Ovary (tissue), 3 donors: ENCODE results near the gene ATRNL1.

Experiments
- CTCF ChIP-seq, 3 donors: fragments of 450-650 bp in 2 of 3; fragments of 200-600 bp in 1 of 3; IDR thresholded peaks; one replicate each; pipeline versions ENCODE4 v1.5.1 to v1.8.0; 2016 to 2022; ENCODE audit warnings: antibody characterized with exemption in 3 of 3, mild to moderate bottlenecking in 1 of 3
- EP300 ChIP-seq: sonication (generic); formaldehyde crosslinking; IDR thresholded peaks from one replicate; pipeline ENCODE4 v1.6.1; 2017; ENCODE audit warnings: antibody characterized with exemption
- POLR2A ChIP-seq: fragments of 450-650 bp; IDR thresholded peaks from one replicate; pipeline ENCODE4 v1.6.1; 2017; ENCODE audit warnings: antibody characterized with exemption, mild to moderate bottlenecking, moderate library complexity
- donor health status: DM: no; HTN: no; CAD: no.

- TF ChIP-seq POLR2A, result no peak
- no peak for TF ChIP-seq CTCF (IDR thresholded peaks at IDR 0.05)
- no peak for TF ChIP-seq EP300
These were observed 612.9 kb downstream of the ATRNL1 start for GRCh38 chr10:115706026-115706425.
